Measurements from ENCODE around the gene GZMM. TPM values are rescaled to one million over a fixed set of nuclear protein-coding genes. Genes with fewer than 3 reads are reported as not detected.
A peak's percentile ranks its signal among the peaks of the same experiment; 100 is the strongest.

Gene GZMM
- total and polyA plus RNA-seq, 4 experiments from 2014 or later, result 25.5 to 122 (median 55.4) TPM

- CTCF ChIA-PET (ENCODE audit: partially characterized antibody), result interaction anchor here (0.7 to 2.9 kb wide), 16 partner anchors 8 to 213 kb away, joined by 3 to 30 read pairs (median 4); partner anchors contain the start of genes CDC34 and MADCAM1
- peaks cover 13 to 55% (median 36%) of the 10 kb centered on the region in 4 donors for H3K4me1 Mint-ChIP-seq
- peaks cover 45% of the 10 kb centered on the region for H3K4me1 ChIP-seq (ENCODE audit: insufficient read depth, low read length)
Measured at GRCh38 chr19:506404-507285, 37.2 kb upstream of the GZMM start.

GRCh38 chr19:507286-508203, 36.3 kb upstream of the GZMM start, which contains the start of gene TPGS1:
Gene TPGS1, plus strand, starts transcription at chr19:507497. Its CDS starts 10 bp downstream, at chr19:507507.
- Histone ChIP-seq H3K27me3 (ENCODE audit: insufficient read depth, low read length) (no peaks in the 10 kb centered on the region), H3K36me3 (ENCODE audit: insufficient read depth, low read length) (no peaks in the 10 kb centered on the region), H3K27ac (ENCODE audit: low read depth, low read length) (peak within 1 kb of the TSS; percentile 89), H3K9me3 (ENCODE audit: control insufficient read depth in 1 of 2, low read length in 2 of 2) (no peaks in the 10 kb centered on the region), H3K4me3 (ENCODE audit: low read length in 2 of 2) (peak within 1 kb of the TSS; percentile 61 to 97), H3K4me1 (ENCODE audit: insufficient read depth, low read length) (peaks cover 54% of the 10 kb centered on the region)
- Mint-ChIP-seq H3K27me3 (no peaks in the 10 kb centered on the region), H3K27ac (peak within 1 kb of the TSS; percentile 94 to 100 (median 100)), H3K36me3 (peaks cover 0 to 13% of the 10 kb centered on the region in 2 donors), H3K4me1 (peaks cover 15 to 60% (median 38%) of the 10 kb centered on the region in 4 donors), H3K4me3 (peak within 1 kb of the TSS; percentile 91 to 100 (median 99)), H3K9me3 (peaks cover 0 to 1% (median 0%) of the 10 kb centered on the region in 8 donors)
- DNase-seq, result peak in 2 of 5 donors; percentile 71 to 73
- ChIA-PET POLR2A (ENCODE audit: partially characterized antibody) (interaction anchor here (1.2 to 4.4 kb wide), 11 partner anchors 10 to 155 kb away, joined by 3 to 61 read pairs (median 5); partner anchors contain the start of genes BSG, CDC34 and RNF126), CTCF (ENCODE audit: partially characterized antibody) (interaction anchor here (0.7 to 2.9 kb wide), 13 partner anchors 7 to 214 kb away, joined by 3 to 30 read pairs (median 6); partner anchors contain the start of genes CDC34 and MADCAM1)
- intact Hi-C loops (cut with micrococcal nuclease), result loop anchor here (1.0 to 2.0 kb wide), 4 partner anchors 18 to 241 kb away; partner anchors contain the start of genes CDC34 and RNF126

More at GRCh38 chr19:506404-507285, 37.2 kb upstream of the GZMM start:
- Histone ChIP-seq H3K36me3 (ENCODE audit: insufficient read depth, low read length) (no peaks in the 10 kb centered on the region), H3K27me3 (ENCODE audit: insufficient read depth, low read length) (no peaks in the 10 kb centered on the region), H3K9me3 (ENCODE audit: control insufficient read depth in 1 of 2, low read length in 2 of 2) (no peaks in the 10 kb centered on the region), H3K27ac (ENCODE audit: low read depth, low read length) (peak overlapping the region; percentile 89), H3K4me3 (ENCODE audit: low read length in 2 of 2) (peak overlapping the region; percentile 61 to 97)
- Mint-ChIP-seq H3K27ac (peak overlapping the region; percentile 94 to 100 (median 100)), H3K9me3 (peaks cover 0 to 1% (median 0%) of the 10 kb centered on the region in 8 donors), H3K4me3 (peak overlapping the region; percentile 91 to 100 (median 99)), H3K27me3 (no peaks in the 10 kb centered on the region), H3K36me3 (peaks cover 0 to 13% of the 10 kb centered on the region in 2 donors)
- POLR2A ChIA-PET (ENCODE audit: partially characterized antibody), result interaction anchor here (0.7 to 4.4 kb wide), 14 partner anchors 8 to 162 kb away, joined by 3 to 61 read pairs (median 4); partner anchors contain the start of genes BSG, CDC34, MIER2 and RNF126
- peak; percentile 98 to 99 (median 99) for DNase-seq
- intact Hi-C loops (cut with micrococcal nuclease), result loop anchor here (1.0 to 2.0 kb wide), 6 partner anchors 17 to 240 kb away; partner anchors contain the start of genes C2CD4C, CDC34, MIER2 and RNF126

GRCh38 chr19:508204-509150, 35.4 kb upstream of the GZMM start:
- H3K27me3 ChIP-seq (ENCODE audit: insufficient read depth, low read length), result no peaks in the 10 kb centered on the region
- peaks cover 0 to 1% (median 0%) of the 10 kb centered on the region in 8 donors for H3K9me3 Mint-ChIP-seq
- DNase-seq, result no peak
- H3K36me3 Mint-ChIP-seq, result peaks cover 0 to 13% of the 10 kb centered on the region in 2 donors
- ChIA-PET POLR2A (ENCODE audit: partially characterized antibody) (interaction anchor here (2.5 to 4.4 kb wide), 5 partner anchors 10 to 22 kb away, joined by 11 to 111 read pairs (median 40); partner anchors contain the start of gene CDC34), CTCF (ENCODE audit: partially characterized antibody) (no interaction called here)
- peak overlapping the region; percentile 61 to 97 for H3K4me3 ChIP-seq (ENCODE audit: low read length in 2 of 2)
- no peaks in the 10 kb centered on the region for H3K9me3 ChIP-seq (ENCODE audit: control insufficient read depth in 1 of 2, low read length in 2 of 2)
- peak overlapping the region; percentile 86 to 100 (median 99) for H3K4me3 Mint-ChIP-seq
- H3K27me3 Mint-ChIP-seq, result no peaks in the 10 kb centered on the region
- peaks cover 60% of the 10 kb centered on the region for H3K4me1 ChIP-seq (ENCODE audit: insufficient read depth, low read length)
- peak overlapping the region; percentile 75 to 94 (median 92) for H3K27ac Mint-ChIP-seq
- H3K4me1 Mint-ChIP-seq, result peaks cover 15 to 59% (median 35%) of the 10 kb centered on the region in 4 donors
- no peaks in the 10 kb centered on the region for H3K36me3 ChIP-seq (ENCODE audit: insufficient read depth, low read length)
- intact Hi-C loops (cut with micrococcal nuclease), result no loop called here
- H3K27ac ChIP-seq (ENCODE audit: low read depth, low read length), result peak overlapping the region; percentile 89

- intact Hi-C loops (cut with micrococcal nuclease), result loop anchor here (2.0 to 10.0 kb wide), 2 partner anchors 34 to 124 kb away; partner anchors contain the start of genes FGF22, GZMM and POLRMT
- peak overlapping the region; percentile 87 to 96 (median 90) for H3K4me3 Mint-ChIP-seq
- ChIA-PET POLR2A (ENCODE audit: partially characterized antibody) (interaction anchor here (0.6 to 4.3 kb wide), 18 partner anchors 8 to 758 kb away, joined by 3 to 111 read pairs (median 6); partner anchors contain the start of genes BSG, CDC34, CIRBP and RNF126), CTCF (ENCODE audit: partially characterized antibody) (interaction anchor here (0.8 to 2.8 kb wide), 16 partner anchors 10 to 244 kb away, joined by 3 to 48 read pairs (median 6); partner anchors contain the start of genes CDC34 and MADCAM1)
- no peaks in the 10 kb centered on the region for H3K27me3 ChIP-seq (ENCODE audit: insufficient read depth, low read length)
- H3K4me3 ChIP-seq (ENCODE audit: low read length in 2 of 2), result peak overlapping the region; percentile 64 to 72
- no peaks in the 10 kb centered on the region for H3K27me3 Mint-ChIP-seq
- no peaks in the 10 kb centered on the region for H3K9me3 ChIP-seq (ENCODE audit: control insufficient read depth in 1 of 2, low read length in 2 of 2)
- peaks cover 4 to 13% of the 10 kb centered on the region in 2 donors for H3K36me3 Mint-ChIP-seq
- peaks cover 60% of the 10 kb centered on the region for H3K4me1 ChIP-seq (ENCODE audit: insufficient read depth, low read length)
- DNase-seq, result peak; percentile 91 to 95 (median 92)
- peaks cover 0 to 4% (median 0%) of the 10 kb centered on the region in 8 donors for H3K9me3 Mint-ChIP-seq
- H3K4me1 Mint-ChIP-seq, result peaks cover 20 to 60% (median 40%) of the 10 kb centered on the region in 4 donors
- H3K27ac ChIP-seq (ENCODE audit: low read depth, low read length), result peak overlapping the region; percentile 87
- H3K36me3 ChIP-seq (ENCODE audit: insufficient read depth, low read length), result no peaks in the 10 kb centered on the region
- H3K27ac Mint-ChIP-seq, result peak overlapping the region; percentile 94 to 100 (median 100)
Measured at GRCh38 chr19:510606-511100, 33.2 kb upstream of the GZMM start.

- peak; percentile 94 to 97 (median 96) for DNase-seq
- Histone ChIP-seq H3K4me1 (ENCODE audit: insufficient read depth, low read length) (peaks cover 56% of the 10 kb centered on the region), H3K27me3 (ENCODE audit: insufficient read depth, low read length) (no peaks in the 10 kb centered on the region), H3K36me3 (ENCODE audit: insufficient read depth, low read length) (no peaks in the 10 kb centered on the region), H3K27ac (ENCODE audit: low read depth, low read length) (peak overlapping the region; percentile 87), H3K4me3 (ENCODE audit: low read length in 2 of 2) (peak overlapping the region; percentile 64 to 72), H3K9me3 (ENCODE audit: control insufficient read depth in 1 of 2, low read length in 2 of 2) (no peaks in the 10 kb centered on the region)
- H3K36me3 Mint-ChIP-seq, result peaks cover 4 to 13% of the 10 kb centered on the region in 2 donors
- ChIA-PET POLR2A (ENCODE audit: partially characterized antibody) (interaction anchor here (0.6 to 4.3 kb wide), 18 partner anchors 7 to 758 kb away, joined by 3 to 111 read pairs (median 6); partner anchors contain the start of genes BSG, CDC34, CIRBP and GZMM), CTCF (ENCODE audit: partially characterized antibody) (interaction anchor here (0.8 to 2.8 kb wide), 16 partner anchors 10 to 244 kb away, joined by 3 to 48 read pairs (median 6); partner anchors contain the start of genes CDC34 and MADCAM1)
- H3K27ac Mint-ChIP-seq, result peak overlapping the region; percentile 94 to 100 (median 100)
- peaks cover 0 to 4% (median 0%) of the 10 kb centered on the region in 8 donors for H3K9me3 Mint-ChIP-seq
- no peaks in the 10 kb centered on the region for H3K27me3 Mint-ChIP-seq
- peak overlapping the region; percentile 87 to 96 (median 90) for H3K4me3 Mint-ChIP-seq
- H3K4me1 Mint-ChIP-seq, result peaks cover 20 to 57% (median 39%) of the 10 kb centered on the region in 4 donors
- intact Hi-C loops (cut with micrococcal nuclease), result loop anchor here (2.0 to 10.0 kb wide), 2 partner anchors 34 to 124 kb away; partner anchors contain the start of genes FGF22, GZMM and POLRMT
Measured at GRCh38 chr19:511101-511851, 32.6 kb upstream of the GZMM start.

All from CD4-positive, alpha-beta memory T cell (primary cell).